MM.1S (cell line): ENCODE measurements around the gene OR52A1.

Experiments
- EZH2phosphoT487 ChIP-seq: fragments of 300-600 bp; sonication (generic); IDR thresholded peaks from 2 replicates; pipeline ENCODE4 v1.6.1; 2018; ENCODE audit warnings: antibody characterized with exemption, low read length
- TF ChIP-seq, protein P1 (sequence below): fragments of 300-600 bp; sonication (generic); IDR thresholded peaks from 2 replicates; pipeline ENCODE4 v1.5.1; 2016; ENCODE audit warnings: antibody characterized with exemption, low read length, mixed read lengths

DNA sequence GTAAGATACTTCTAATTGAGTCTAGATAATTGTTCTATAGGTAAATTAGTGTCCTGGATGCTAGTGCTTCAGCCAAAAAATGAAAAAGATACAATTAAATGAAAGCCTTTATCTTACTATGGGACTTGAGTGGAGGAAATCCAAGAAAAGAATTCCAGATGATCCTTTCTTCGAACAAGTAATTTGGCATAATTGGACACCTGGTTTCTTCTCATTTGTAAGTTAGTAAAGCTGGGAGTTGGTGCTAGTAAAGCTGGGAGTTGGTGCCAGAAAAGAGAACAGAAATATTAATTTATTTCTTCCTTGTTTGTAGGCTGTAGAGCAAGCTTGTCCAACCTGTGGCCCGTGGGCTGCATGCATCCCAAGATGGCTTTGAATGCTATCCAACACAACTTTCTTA is 33.6 kb upstream of the OR52A1 start:
- TF ChIP-seq EZH2phosphoT487, result no peak
- TF ChIP-seq, protein P1, sequence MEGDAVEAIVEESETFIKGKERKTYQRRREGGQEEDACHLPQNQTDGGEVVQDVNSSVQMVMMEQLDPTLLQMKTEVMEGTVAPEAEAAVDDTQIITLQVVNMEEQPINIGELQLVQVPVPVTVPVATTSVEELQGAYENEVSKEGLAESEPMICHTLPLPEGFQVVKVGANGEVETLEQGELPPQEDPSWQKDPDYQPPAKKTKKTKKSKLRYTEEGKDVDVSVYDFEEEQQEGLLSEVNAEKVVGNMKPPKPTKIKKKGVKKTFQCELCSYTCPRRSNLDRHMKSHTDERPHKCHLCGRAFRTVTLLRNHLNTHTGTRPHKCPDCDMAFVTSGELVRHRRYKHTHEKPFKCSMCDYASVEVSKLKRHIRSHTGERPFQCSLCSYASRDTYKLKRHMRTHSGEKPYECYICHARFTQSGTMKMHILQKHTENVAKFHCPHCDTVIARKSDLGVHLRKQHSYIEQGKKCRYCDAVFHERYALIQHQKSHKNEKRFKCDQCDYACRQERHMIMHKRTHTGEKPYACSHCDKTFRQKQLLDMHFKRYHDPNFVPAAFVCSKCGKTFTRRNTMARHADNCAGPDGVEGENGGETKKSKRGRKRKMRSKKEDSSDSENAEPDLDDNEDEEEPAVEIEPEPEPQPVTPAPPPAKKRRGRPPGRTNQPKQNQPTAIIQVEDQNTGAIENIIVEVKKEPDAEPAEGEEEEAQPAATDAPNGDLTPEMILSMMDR, result no peak
